HepG2 (cell line): Measurements from ENCODE around the gene PEAK3. TPM values are rescaled to one million over a fixed set of nuclear protein-coding genes. Genes with fewer than 3 reads are reported as not detected.

ENCODE experiments used
- ARNTL ChIP-seq: sonication (generic); formaldehyde crosslinking; IDR thresholded peaks from 2 replicates; pipeline ENCODE4 v1.4.0; 2020; ENCODE audit warnings: mild to moderate bottlenecking, missing genetic modification reagents
- CREB3 ChIP-seq: sonication (generic); formaldehyde crosslinking; IDR thresholded peaks from 2 replicates; pipeline ENCODE4 v1.5.0; 2020; ENCODE audit warnings: missing genetic modification reagents
- DRAP1 ChIP-seq: IDR thresholded peaks from 2 replicates; pipeline ENCODE4 v1.6.1; 2016; ENCODE audit warnings: missing genetic modification reagents, missing compliant biosample characterization
- FIP1L1 ChIP-seq: fragments of 200-400 bp; formaldehyde crosslinking; IDR thresholded peaks from 2 replicates; pipeline ENCODE4 v1.6.1; 2018; ENCODE audit warnings: low read depth, mild to moderate bottlenecking, low read length, moderate library complexity, borderline replicate concordance; ENCODE audit not compliant: insufficient read depth
- HNRNPK ChIP-seq: fragments of 200-400 bp; formaldehyde crosslinking; IDR thresholded peaks from 2 replicates; pipeline ENCODE4 v1.6.1; 2018; ENCODE audit warnings: low read length, low read depth, moderate library complexity, mild to moderate bottlenecking; ENCODE audit not compliant: poor library complexity, severe bottlenecking
- KDM2A ChIP-seq: sonication (generic); formaldehyde crosslinking; IDR thresholded peaks from 2 replicates; pipeline ENCODE4 v1.4.0; 2020; ENCODE audit warnings: low read depth, missing genetic modification reagents, borderline replicate concordance
- KDM4B ChIP-seq: sonication (generic); formaldehyde crosslinking; IDR thresholded peaks from 2 replicates; pipeline ENCODE4 v1.4.0; 2020; ENCODE audit warnings: missing genetic modification reagents
- KLF12 ChIP-seq: sonication (generic); formaldehyde crosslinking; IDR thresholded peaks from 2 replicates; pipeline ENCODE4 v1.4.0; 2020; ENCODE audit warnings: missing genetic modification reagents, borderline replicate concordance
- MXD4 ChIP-seq: IDR thresholded peaks from 2 replicates; pipeline ENCODE4 v1.6.1; 2016; ENCODE audit warnings: mild to moderate bottlenecking, missing biosample characterization, missing genetic modification reagents
- NR1H2 ChIP-seq: sonication (generic); formaldehyde crosslinking; IDR thresholded peaks from 2 replicates; pipeline ENCODE4 v1.8.1; 2022; ENCODE audit warnings: low read depth, missing genetic modification reagents, borderline replicate concordance
- PLSCR1 ChIP-seq: sonication (generic); formaldehyde crosslinking; IDR thresholded peaks from 2 replicates; pipeline ENCODE4 v1.5.0; 2020; ENCODE audit warnings: missing genetic modification reagents, mild to moderate bottlenecking, borderline replicate concordance
- SMC3 ChIP-seq: IDR thresholded peaks from 2 replicates; pipeline ENCODE4 v1.6.1; 2011; ENCODE audit warnings: low read length, improper control_type of control experiment
- TEF ChIP-seq: sonication (generic); formaldehyde crosslinking; IDR thresholded peaks from 2 replicates; pipeline ENCODE4 v1.5.0; 2020; ENCODE audit warnings: missing genetic modification reagents
- THRA ChIP-seq: sonication (generic); formaldehyde crosslinking; IDR thresholded peaks from 2 replicates; pipeline ENCODE4 v1.4.0; 2020; ENCODE audit warnings: missing genetic modification reagents, borderline replicate concordance
- YEATS2 ChIP-seq: sonication (generic); formaldehyde crosslinking; IDR thresholded peaks from 2 replicates; pipeline ENCODE4 v1.4.0; 2020; ENCODE audit warnings: missing genetic modification reagents, borderline replicate concordance
- ZNF264 ChIP-seq: sonication (generic); formaldehyde crosslinking; IDR thresholded peaks from 2 replicates; pipeline ENCODE4 v1.4.0; 2020; ENCODE audit warnings: missing genetic modification reagents
- ZNF33B ChIP-seq: sonication (generic); formaldehyde crosslinking; IDR thresholded peaks from 2 replicates; pipeline ENCODE4 v1.5.1; 2020; ENCODE audit warnings: mild to moderate bottlenecking, missing genetic modification reagents
- ZNF362 ChIP-seq: sonication (generic); formaldehyde crosslinking; IDR thresholded peaks from 2 replicates; pipeline ENCODE4 v1.4.0; 2020; ENCODE audit warnings: missing genetic modification reagents, mild to moderate bottlenecking, borderline replicate concordance
- ZNF615 ChIP-seq: sonication (generic); formaldehyde crosslinking; IDR thresholded peaks from 2 replicates; pipeline ENCODE4 v1.5.0; 2020; ENCODE audit warnings: mild to moderate bottlenecking, missing genetic modification reagents, borderline replicate concordance
- ZNF768 ChIP-seq: sonication (generic); formaldehyde crosslinking; IDR thresholded peaks from 2 replicates; pipeline ENCODE4 v1.4.0; 2020; ENCODE audit warnings: missing genetic modification reagents
- ZNF776 ChIP-seq: sonication (generic); formaldehyde crosslinking; IDR thresholded peaks from 2 replicates; pipeline ENCODE4 v1.4.0; 2020; ENCODE audit warnings: mild to moderate bottlenecking, missing genetic modification reagents
- ZSCAN9 ChIP-seq: IDR thresholded peaks from 2 replicates; pipeline ENCODE4 v1.6.1; 2016; ENCODE audit warnings: borderline replicate concordance
- polyA plus RNA-seq, 8 experiments: library from polyadenylated mRNA; depleted of rRNA in 3 of 8; stranded (reverse) in 7 of 8; unstranded in 1 of 8; fragments of >200 nt; fragmentation: Illumina TruSeq in 4 of 8; extraction: Trizol in 4 of 8; gene quantifications; 2 replicates each; pipeline versions ENCODE4 v1.2.1 to v1.2.3, GENCODE V29; 2011 to 2016; ENCODE audit warnings: low read depth in 4 of 8, missing spikeins in 1 of 8, mixed read lengths in 1 of 8; ENCODE audit not compliant: insufficient read depth in 1 of 8
- total RNA-seq, 5 experiments: library from RNA; depleted of rRNA; stranded (reverse); fragments of >200 nt; fragmentation: Illumina TruSeq; extraction: Trizol; gene quantifications; 2 replicates each; pipeline ENCODE4 v1.2.3, GENCODE V29; 2016; ENCODE audit warnings: low read depth in 1 of 5

PEAK3 gene
- total and polyA plus RNA-seq, 2 of the 13 experiments (the other 11 are each of a cell fraction or from before 2014, with no cell fraction given) = not detected

- TF ChIP-seq ZNF33B (no peak; the same call in 1 of the 2 replicates), THRA (no peak), ARNTL (CRISPR knock-in tag) (no peak), MXD4 (peak; percentile 59; the same call in 1 of the 2 replicates), ZSCAN9 (CRISPR knock-in tag) (no peak), PLSCR1 (CRISPR knock-in tag) (no peak), ZNF615 (CRISPR knock-in tag) (no peak), ZNF264 (CRISPR knock-in tag) (0 out of 2 replicates have a peak, but pooled peaks have one; percentile 3), HNRNPK (no peak), ZNF768 (no peak), TEF (CRISPR knock-in tag) (no peak), ZNF362 (CRISPR knock-in tag) (no peak), FIP1L1 (no peak), YEATS2 (CRISPR knock-in tag) (0 out of 2 replicates have a peak, but pooled peaks have one; percentile 50), SMC3 (no peak), DRAP1 (CRISPR knock-in tag) (no peak), KDM2A (CRISPR knock-in tag) (peak; percentile 61; the same call in 1 of the 2 replicates), ZNF776 (CRISPR knock-in tag) (peak; percentile 40), NR1H2 (CRISPR knock-in tag) (no peak), KLF12 (no peak), CREB3 (CRISPR knock-in tag) (no peak; the same call in 1 of the 2 replicates), KDM4B (CRISPR knock-in tag) (no peak)
Observed at GRCh38 chr19:2253106-2254063, 28.6 kb downstream of the PEAK3 start (continued).
